ENCODE data around the gene FTCD.

DNA sequence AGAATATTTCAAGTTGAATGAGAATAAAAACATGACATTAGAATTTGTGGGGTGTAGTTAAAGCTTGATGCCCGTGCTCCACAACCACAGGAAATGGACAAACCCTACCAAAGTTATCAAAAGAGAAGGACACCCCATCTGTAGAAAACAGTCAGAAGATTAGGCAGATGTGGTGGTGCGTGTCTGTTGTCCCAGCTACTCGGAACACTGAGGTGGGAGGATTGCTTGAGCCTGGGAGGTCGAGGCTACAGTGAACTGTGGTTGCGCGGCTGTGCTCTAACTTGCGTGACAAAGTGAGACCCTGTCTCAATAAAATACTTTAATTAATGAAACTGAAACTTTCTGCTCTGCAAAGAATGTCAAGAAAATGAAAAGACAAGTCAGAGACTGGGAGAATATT is 30.3 kb upstream of the FTCD start:
- TF ChIP-seq, protein P1, sequence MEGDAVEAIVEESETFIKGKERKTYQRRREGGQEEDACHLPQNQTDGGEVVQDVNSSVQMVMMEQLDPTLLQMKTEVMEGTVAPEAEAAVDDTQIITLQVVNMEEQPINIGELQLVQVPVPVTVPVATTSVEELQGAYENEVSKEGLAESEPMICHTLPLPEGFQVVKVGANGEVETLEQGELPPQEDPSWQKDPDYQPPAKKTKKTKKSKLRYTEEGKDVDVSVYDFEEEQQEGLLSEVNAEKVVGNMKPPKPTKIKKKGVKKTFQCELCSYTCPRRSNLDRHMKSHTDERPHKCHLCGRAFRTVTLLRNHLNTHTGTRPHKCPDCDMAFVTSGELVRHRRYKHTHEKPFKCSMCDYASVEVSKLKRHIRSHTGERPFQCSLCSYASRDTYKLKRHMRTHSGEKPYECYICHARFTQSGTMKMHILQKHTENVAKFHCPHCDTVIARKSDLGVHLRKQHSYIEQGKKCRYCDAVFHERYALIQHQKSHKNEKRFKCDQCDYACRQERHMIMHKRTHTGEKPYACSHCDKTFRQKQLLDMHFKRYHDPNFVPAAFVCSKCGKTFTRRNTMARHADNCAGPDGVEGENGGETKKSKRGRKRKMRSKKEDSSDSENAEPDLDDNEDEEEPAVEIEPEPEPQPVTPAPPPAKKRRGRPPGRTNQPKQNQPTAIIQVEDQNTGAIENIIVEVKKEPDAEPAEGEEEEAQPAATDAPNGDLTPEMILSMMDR (IDR thresholded peaks at IDR 0.05): no peak
- TF ChIP-seq POLR2AphosphoS5 (IDR thresholded peaks at IDR 0.05) (no peak), POLR2A (IDR thresholded peaks at IDR 0.05) (no peak), EP300 (IDR thresholded peaks at IDR 0.05) (no peak)

Data from suprapubic skin (tissue), 4 donors.